Esophagus squamous epithelium (tissue), 5 donors: ENCODE data around the gene CAPNS2. TPM values are rescaled to one million over a fixed set of nuclear protein-coding genes. Genes with fewer than 3 reads are reported as not detected.
"Not testable (repeated sequence)": the region's sequence is repeated elsewhere in the genome, so short reads cannot be mapped to it uniquely, and the experiment has no call there.

ENCODE experiments used
- DNase-seq: peaks from one replicate; lab custom pipeline; 2025; lab: John Stamatoyannopoulos, UW
- H3K27ac ChIP-seq, 4 donors: fragments of 200-600 bp; sonication (generic); one replicate each; pipeline ENCODE4 v1.5.1; 2016 to 2019; ENCODE audit warnings: mild to moderate bottlenecking in 1 of 4
- H3K27me3 ChIP-seq, 4 donors: fragments of 200-600 bp; sonication (generic); 1 replicate in 3 of 4; 2 replicates in 1 of 4; pipeline versions ENCODE4 v1.5.1 to v1.6.0; 2017 to 2021; ENCODE audit warnings: antibody characterized with exemption in 1 of 4
- H3K36me3 ChIP-seq, 3 donors: fragments of 200-600 bp; sonication (generic); one replicate each; pipeline ENCODE4 v1.5.1; 2016 to 2019
- H3K4me1 ChIP-seq, 3 donors: fragments of 200-600 bp; sonication (generic); one replicate each; pipeline ENCODE4 v1.5.1; 2017 to 2019
- H3K4me3 ChIP-seq, 4 donors: fragments of 200-600 bp; sonication (generic); 1 replicate in 3 of 4; 2 replicates in 1 of 4; pipeline ENCODE4 v1.5.1; 2016 to 2019; ENCODE audit warnings: mild to moderate bottlenecking in 2 of 4, moderate library complexity in 1 of 4
- H3K9me3 ChIP-seq, 3 donors: fragments of 200-600 bp; sonication (generic); one replicate each; pipeline ENCODE4 v1.5.1; 2016 to 2019
- POLR2A ChIP-seq, 4 donors: fragments of 450-650 bp; IDR thresholded peaks; one replicate each; pipeline ENCODE4 v1.6.1; 2017; ENCODE audit warnings: antibody characterized with exemption in 4 of 4, mild to moderate bottlenecking in 4 of 4, moderate library complexity in 3 of 4
- WGBS, 2 donors: methylation state at CpG; one replicate each; pipeline ENCODE4 v1.1.5; 2018; 5-methylcytosine and 5-hydroxymethylcytosine counted together
- intact Hi-C: fragments of 100-400 bp; cut with DNase I; formaldehyde crosslinking; loops from one replicate; pipeline ENCODE4 v1.15.0; 2022
- total RNA-seq, 4 donors: library from RNA; depleted of rRNA; stranded (reverse); fragments of >200 nt; gene quantifications; one replicate each; pipeline ENCODE4 v1.1.0, GENCODE V29; 2016
- TF ChIP-seq, protein P1 (sequence below), 6 experiments: fragments of 450-650 bp in 4 of 6; fragments of 200-600 bp in 2 of 6; sonication (generic) in 2 of 6; IDR thresholded peaks; one replicate each; pipeline ENCODE4 v1.5.1; 2016 to 2019; ENCODE audit warnings: antibody characterized with exemption in 6 of 6, mild to moderate bottlenecking in 4 of 6, moderate library complexity in 4 of 6
- donor health status: DM: yes; HTN: yes; CAD: no.

CAPNS2 gene
- total RNA-seq, 4 donors from 2014 or later: 58.8 to 145 (median 74.0) TPM

DNA sequence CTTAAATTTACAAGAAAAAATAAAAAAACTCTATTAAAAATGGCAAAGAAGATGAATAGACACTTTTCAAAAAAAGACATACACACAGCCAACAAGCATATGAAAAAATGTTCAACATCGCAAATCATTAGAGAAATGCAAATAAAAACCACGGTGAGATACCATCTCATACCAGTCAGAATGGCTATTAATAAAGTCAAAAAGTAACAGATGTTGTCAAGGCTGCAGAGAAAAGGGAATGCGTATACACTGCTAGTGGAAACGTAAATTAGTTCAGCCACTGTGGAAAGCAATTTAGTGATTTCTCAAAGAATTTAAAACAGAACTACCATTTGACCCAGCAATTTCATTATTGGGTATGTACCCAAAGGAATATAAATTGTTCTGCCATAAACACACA is 31.4 kb downstream of the CAPNS2 start:
- H3K27me3 ChIP-seq: no peaks in the 10 kb centered on the region
- H3K36me3 ChIP-seq: no peaks in the 10 kb centered on the region
- intact Hi-C loops: no loop called here
- WGBS, 2 donors: 72 to 75% methylated on average over 4 of the region's 4 CpGs
- TF ChIP-seq, protein P1, sequence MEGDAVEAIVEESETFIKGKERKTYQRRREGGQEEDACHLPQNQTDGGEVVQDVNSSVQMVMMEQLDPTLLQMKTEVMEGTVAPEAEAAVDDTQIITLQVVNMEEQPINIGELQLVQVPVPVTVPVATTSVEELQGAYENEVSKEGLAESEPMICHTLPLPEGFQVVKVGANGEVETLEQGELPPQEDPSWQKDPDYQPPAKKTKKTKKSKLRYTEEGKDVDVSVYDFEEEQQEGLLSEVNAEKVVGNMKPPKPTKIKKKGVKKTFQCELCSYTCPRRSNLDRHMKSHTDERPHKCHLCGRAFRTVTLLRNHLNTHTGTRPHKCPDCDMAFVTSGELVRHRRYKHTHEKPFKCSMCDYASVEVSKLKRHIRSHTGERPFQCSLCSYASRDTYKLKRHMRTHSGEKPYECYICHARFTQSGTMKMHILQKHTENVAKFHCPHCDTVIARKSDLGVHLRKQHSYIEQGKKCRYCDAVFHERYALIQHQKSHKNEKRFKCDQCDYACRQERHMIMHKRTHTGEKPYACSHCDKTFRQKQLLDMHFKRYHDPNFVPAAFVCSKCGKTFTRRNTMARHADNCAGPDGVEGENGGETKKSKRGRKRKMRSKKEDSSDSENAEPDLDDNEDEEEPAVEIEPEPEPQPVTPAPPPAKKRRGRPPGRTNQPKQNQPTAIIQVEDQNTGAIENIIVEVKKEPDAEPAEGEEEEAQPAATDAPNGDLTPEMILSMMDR (IDR thresholded peaks at IDR 0.05): no peak
- TF ChIP-seq POLR2A (IDR thresholded peaks at IDR 0.05): no peak
- no peak overlapping the region for H3K4me3 ChIP-seq
- DNase-seq: no peak
- H3K4me1 ChIP-seq: no peaks in the 10 kb centered on the region
- H3K27ac ChIP-seq: no peak overlapping the region
- no peaks in the 10 kb centered on the region for H3K9me3 ChIP-seq

DNA sequence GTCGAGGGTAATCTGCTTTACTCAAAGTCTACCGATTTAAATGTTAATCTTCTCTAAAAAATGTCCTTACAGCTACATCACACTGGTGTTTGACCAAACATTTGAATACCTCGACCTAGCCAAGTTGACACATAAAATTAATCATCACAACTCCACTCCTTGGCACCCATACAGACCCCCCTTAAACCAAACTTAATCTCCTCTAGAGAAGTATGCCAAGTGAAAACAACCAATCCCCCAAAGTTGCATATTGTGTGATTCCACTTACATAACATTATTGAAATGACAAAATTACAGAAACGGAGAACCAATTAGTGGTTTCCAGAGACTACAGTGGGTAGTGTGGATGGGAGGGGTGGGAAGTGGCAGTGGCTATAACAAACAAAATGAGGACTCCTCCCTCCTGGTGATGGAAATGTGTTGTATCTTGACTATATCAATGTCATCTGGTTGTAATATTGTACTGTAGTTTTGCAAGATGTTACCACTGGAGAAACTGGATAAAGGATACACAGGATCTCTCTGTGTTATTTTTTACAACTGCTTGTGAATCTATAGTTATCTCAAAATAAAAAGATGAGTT is 39.4 kb downstream of the CAPNS2 start:
- Histone ChIP-seq H3K27me3 (no peaks in the 10 kb centered on the region), H3K9me3 (no peaks in the 10 kb centered on the region), H3K36me3 (no peaks in the 10 kb centered on the region), H3K4me1 (peaks cover 0 to 5% (median 0%) of the 10 kb centered on the region in 3 donors), H3K4me3 (no peak overlapping the region), H3K27ac (no peak overlapping the region)
- 21 to 25% methylated on average over 4 of the region's 4 CpGs for WGBS, 2 donors
- TF ChIP-seq, protein P1 (IDR thresholded peaks at IDR 0.05): no peak
- TF ChIP-seq POLR2A (IDR thresholded peaks at IDR 0.05): no peak
- DNase-seq: no peak
- intact Hi-C loops: no loop called here

DNA sequence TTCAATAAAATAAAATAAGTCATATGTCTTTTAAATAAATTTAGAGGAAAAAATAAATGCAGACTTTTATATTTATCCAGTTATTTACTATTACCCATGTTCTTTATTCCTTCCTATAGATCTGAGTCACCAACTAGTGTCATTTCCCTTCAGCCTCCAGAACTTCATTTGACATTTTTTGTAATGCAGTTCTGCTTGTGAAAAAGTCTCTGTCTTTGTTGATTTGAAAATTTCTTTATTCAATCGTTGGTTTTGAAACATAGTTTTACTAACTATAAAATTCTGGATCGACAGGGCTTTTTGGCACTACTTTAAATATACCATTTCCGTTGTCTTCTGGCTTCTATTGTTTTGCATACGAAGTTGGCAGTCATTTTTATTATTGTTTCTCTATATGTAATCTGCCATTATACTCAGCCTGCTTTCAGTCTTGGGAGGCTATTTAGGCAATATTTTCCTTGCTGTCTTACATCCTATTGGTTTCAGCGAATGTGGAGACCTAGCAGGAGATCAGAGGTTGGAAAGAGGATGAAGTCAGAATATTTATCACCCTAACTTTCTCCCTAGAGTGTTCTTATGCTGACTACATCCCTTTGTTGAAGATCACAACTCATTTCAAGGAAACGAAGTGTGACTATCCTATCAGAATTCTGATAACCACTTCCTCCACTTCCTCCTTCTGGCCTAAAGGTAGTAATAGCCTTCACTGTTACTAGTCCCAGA is 47.3 kb downstream of the CAPNS2 start:
- Histone ChIP-seq H3K27me3 (peaks cover 0 to 10% (median 0%) of the 10 kb centered on the region in 4 donors), H3K9me3 (no peaks in the 10 kb centered on the region), H3K36me3 (no peaks in the 10 kb centered on the region), H3K4me3 (no peak overlapping the region), H3K27ac (no peak overlapping the region), H3K4me1 (no peaks in the 10 kb centered on the region)
- DNase-seq: no peak
- intact Hi-C loops: no loop called here
- no peak for TF ChIP-seq POLR2A (IDR thresholded peaks at IDR 0.05)
- TF ChIP-seq, protein P1 (IDR thresholded peaks at IDR 0.05): no peak
- WGBS, 2 donors: 62 to 66% methylated on average over 6 of the region's 6 CpGs

DNA sequence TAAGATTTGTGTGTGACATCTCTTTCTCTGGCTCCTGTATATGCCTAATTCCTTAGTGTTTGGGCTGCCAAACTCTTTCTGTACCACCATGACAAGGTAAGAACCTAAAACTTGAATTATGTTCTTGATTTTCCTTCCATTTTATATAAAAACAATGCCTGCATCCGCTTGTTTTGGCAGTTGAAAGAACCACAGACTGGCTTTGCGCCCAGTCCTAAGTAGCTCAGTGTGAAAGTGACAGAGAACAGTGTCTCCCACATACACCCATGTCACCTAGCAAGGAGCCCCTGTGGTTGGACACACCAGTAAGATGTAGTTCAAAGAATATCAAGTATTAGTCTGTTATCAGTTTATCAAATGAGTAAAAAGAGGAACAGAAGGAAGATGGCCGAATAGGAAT is 48.6 kb downstream of the CAPNS2 start:
- TF ChIP-seq, protein P1 (IDR thresholded peaks at IDR 0.05): no peak
- no peak for TF ChIP-seq POLR2A (IDR thresholded peaks at IDR 0.05)
- no peak for DNase-seq
- Histone ChIP-seq H3K4me1 (no peaks in the 10 kb centered on the region), H3K27ac (no peak overlapping the region), H3K36me3 (no peaks in the 10 kb centered on the region), H3K9me3 (no peaks in the 10 kb centered on the region), H3K27me3 (peaks cover 0 to 10% (median 0%) of the 10 kb centered on the region in 4 donors), H3K4me3 (no peak overlapping the region)
- 64 to 73% methylated on average over 2 to 3 of the region's 3 CpGs for WGBS, 2 donors
- intact Hi-C loops: no loop called here

DNA sequence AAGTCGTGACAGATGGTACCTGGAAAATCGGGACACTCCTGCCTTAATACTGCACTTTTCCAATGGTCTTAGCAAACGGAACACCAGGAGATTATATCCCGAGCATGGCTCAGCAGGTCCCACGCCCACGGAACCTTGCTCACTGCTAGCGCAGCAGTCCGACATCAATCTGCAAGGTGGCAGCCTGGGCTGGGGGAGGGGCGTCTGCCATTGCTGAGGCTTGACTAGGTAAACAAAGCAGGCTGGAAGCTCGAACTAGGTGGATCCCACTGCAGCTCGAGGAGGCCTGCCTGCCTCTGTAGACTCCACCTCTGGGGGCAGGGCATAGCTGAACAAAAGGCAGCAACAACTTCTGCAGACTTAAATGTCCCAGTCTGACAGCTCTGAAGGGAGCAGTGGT is 49.2 kb downstream of the CAPNS2 start:
- H3K27ac ChIP-seq, intact Hi-C loops, H3K4me3 ChIP-seq, H3K4me1 ChIP-seq, DNase-seq, H3K9me3 ChIP-seq, H3K36me3 ChIP-seq: not testable (repeated sequence)
- peaks cover 0 to 10% (median 0%) of the 10 kb centered on the region in 4 donors for H3K27me3 ChIP-seq
- 77 to 80% methylated on average over 8 to 9 of the region's 11 CpGs for WGBS, 2 donors

Other genes with a start within 250 kb of the CAPNS2 start
- under 1 TPM; 0.18 to 0.91 (median 0.56) TPM for gene IRX6, start 242.5 kb upstream of the CAPNS2 start, total RNA-seq
- 100 to 1,000 TPM in 2 of 4 donors, 10 to 100 TPM in 1, 1 to 10 TPM in 1; 4.5 to 210 (median 92.7) TPM for gene MMP2, start 87.5 kb upstream of the CAPNS2 start, total RNA-seq
- gene LPCAT2, start 57.6 kb upstream of the CAPNS2 start, total RNA-seq: 10 to 100 TPM; 10.0 to 21.7 (median 16.9) TPM
- under 1 TPM in 2 of 4 donors, not detected in 2; 0.18 to 0.76 TPM for gene SLC6A2, start 89.3 kb downstream of the CAPNS2 start, total RNA-seq